Activated B cell treated with CpG ODN at 0.5 μM for 24 hours (primary cell): Measurements from ENCODE around the gene ADAM8. TPM values are rescaled to one million over a fixed set of nuclear protein-coding genes. Genes with fewer than 3 reads are reported as not detected.

Experiments
- ATAC-seq: fragments of 200-7000 bp; cut with Tn5 transposase; one replicate; pipeline ENCODE4 v1.10.0; 2021; ENCODE audit warnings: low read depth, mild to moderate bottlenecking, moderate library complexity
- CTCF ChIA-PET: fragments of 350-600 bp; sonication (Branson Sonifier 250); formaldehyde crosslinking; loops from one replicate; lab custom pipeline; 2021; ENCODE audit warnings: antibody characterized with exemption; lab: Charles Lee
- POLR2A ChIA-PET: fragments of 350-600 bp; sonication (Branson Sonifier 250); formaldehyde crosslinking; loops from one replicate; lab custom pipeline; 2021; ENCODE audit warnings: antibody characterized with exemption; lab: Charles Lee
- DNase-seq: peaks from one replicate; pipeline ENCODE4 v3.0.0; 2022
- H3K27ac Mint-ChIP-seq: one replicate; pipeline ENCODE4 v1.8.0; 2020; ENCODE audit warnings: mixed read lengths
- H3K27me3 Mint-ChIP-seq: one replicate; pipeline ENCODE4 v1.8.0; 2021; ENCODE audit warnings: mixed read lengths
- H3K36me3 Mint-ChIP-seq: one replicate; pipeline ENCODE4 v1.8.0; 2021; ENCODE audit warnings: low read depth, mixed read lengths
- H3K4me1 Mint-ChIP-seq: one replicate; pipeline ENCODE4 v1.8.0; 2021; ENCODE audit warnings: mixed read lengths
- H3K4me3 Mint-ChIP-seq: one replicate; pipeline ENCODE4 v1.8.0; 2020; ENCODE audit warnings: mild to moderate bottlenecking, mixed read lengths
- H3K9me3 Mint-ChIP-seq: one replicate; pipeline ENCODE4 v1.8.0; 2020; ENCODE audit warnings: mixed read lengths
- CTCF ChIP-seq: fragments of 200-600 bp; IDR thresholded peaks from one replicate; pipeline ENCODE4 v1.8.0; 2022; ENCODE audit warnings: antibody characterized with exemption, mild to moderate bottlenecking
- intact Hi-C: fragments of 100-400 bp; cut with micrococcal nuclease; formaldehyde crosslinking; loops from one replicate; pipeline ENCODE4 v1.15.1; 2024
- total RNA-seq: library from RNA; stranded (reverse); gene quantifications from 2 replicates; pipeline ENCODE4 v1.2.3, GENCODE V29; 2022

ADAM8 gene
- total RNA-seq, 1 donor from 2014 or later: 152 TPM

GRCh38 chr10:133217800-133218589 lies 58.7 kb downstream of the ADAM8 start:
- ChIA-PET POLR2A (no interaction called here), CTCF (no interaction called here)
- no peak for TF ChIP-seq CTCF
- intact Hi-C loops: no loop called here
- ATAC-seq: no peak
- no peaks in the 10 kb centered on the region for H3K9me3 Mint-ChIP-seq
- H3K4me1 Mint-ChIP-seq: no peaks in the 10 kb centered on the region
- no peak overlapping the region for H3K27ac Mint-ChIP-seq
- no peak overlapping the region for H3K4me3 Mint-ChIP-seq
- no peaks in the 10 kb centered on the region for H3K36me3 Mint-ChIP-seq
- no peak for DNase-seq
- peaks cover 12% of the 10 kb centered on the region for H3K27me3 Mint-ChIP-seq

- TF ChIP-seq CTCF: no peak
- Mint-ChIP-seq H3K4me3 (no peak overlapping the region), H3K27ac (no peak overlapping the region), H3K4me1 (no peaks in the 10 kb centered on the region), H3K27me3 (peaks cover 16% of the 10 kb centered on the region), H3K9me3 (no peaks in the 10 kb centered on the region), H3K36me3 (no peaks in the 10 kb centered on the region)
- ChIA-PET POLR2A (no interaction called here), CTCF (no interaction called here)
- DNase-seq: no peak
- intact Hi-C loops: no loop called here
- no peak for ATAC-seq
Measured at GRCh38 chr10:133216776-133217175, 59.9 kb downstream of the ADAM8 start.

- H3K4me1 Mint-ChIP-seq: no peaks in the 10 kb centered on the region
- POLR2A ChIA-PET: no interaction called here
- H3K4me3 Mint-ChIP-seq: no peak overlapping the region
- intact Hi-C loops: no loop called here
- DNase-seq (no peak), ATAC-seq (no peak)
- peaks cover 7% of the 10 kb centered on the region for H3K27me3 Mint-ChIP-seq
- TF ChIP-seq CTCF: no peak
- CTCF ChIA-PET: no interaction called here
- H3K9me3 Mint-ChIP-seq: no peaks in the 10 kb centered on the region
- H3K36me3 Mint-ChIP-seq: no peaks in the 10 kb centered on the region
- H3K27ac Mint-ChIP-seq: no peak overlapping the region
Measured at GRCh38 chr10:133215586-133215985, 61.1 kb downstream of the ADAM8 start.

- DNase-seq (no peak), ATAC-seq (no peak)
- CTCF ChIA-PET: no interaction called here
Measured at GRCh38 chr10:133214468-133215410, 61.9 kb downstream of the ADAM8 start.

More at GRCh38 chr10:133214468-133215410, 61.9 kb downstream of the ADAM8 start:
- Mint-ChIP-seq H3K36me3 (no peaks in the 10 kb centered on the region), H3K4me1 (no peaks in the 10 kb centered on the region), H3K27ac (no peak overlapping the region), H3K9me3 (no peaks in the 10 kb centered on the region), H3K4me3 (no peak overlapping the region), H3K27me3 (peaks cover 7% of the 10 kb centered on the region)
- intact Hi-C loops: no loop called here
- TF ChIP-seq CTCF: no peak
- POLR2A ChIA-PET: no interaction called here
